CD14-positive monocyte (primary cell): ENCODE results near the gene CNN3. TPM values are rescaled to one million over a fixed set of nuclear protein-coding genes. Genes with fewer than 3 reads are reported as not detected.

ENCODE experiments used
- DNase-seq, 3 donors: peaks; one replicate each; pipeline ENCODE4 v3.0.0-alpha.2; 2011 to 2022
- H2AFZ ChIP-seq: 2 replicates; pipeline ENCODE4 v1.6.0; 2012; ENCODE audit warnings: mild to moderate bottlenecking, low read depth, low read length, inconsistent platforms; ENCODE audit not compliant: insufficient read depth, poor library complexity, severe bottlenecking
- H3K27ac ChIP-seq, 2 donors: 1 replicate in 1 of 2; 2 replicates in 1 of 2; pipeline ENCODE4 v1.5.1; 2012 to 2013; ENCODE audit warnings: low read length in 2 of 2, control low read depth in 1 of 2, inconsistent platforms in 1 of 2, low read depth in 1 of 2, mild to moderate bottlenecking in 1 of 2
- H3K27me3 ChIP-seq, 2 donors: one replicate each; pipeline versions ENCODE4 v1.6.0 to v1.6.1; 2011 to 2013; ENCODE audit warnings: low read length in 2 of 2; ENCODE audit not compliant: control insufficient read depth in 2 of 2, insufficient read depth in 2 of 2
- H3K36me3 ChIP-seq, 2 donors: replicated peaks in 1 of 2; 1 replicate in 1 of 2; 2 replicates in 1 of 2; pipeline versions ENCODE4 v1.5.1 to v1.6.1; 2012 to 2013; ENCODE audit warnings: low read length in 2 of 2, control low read depth in 1 of 2, inconsistent platforms in 1 of 2, mild to moderate bottlenecking in 1 of 2; ENCODE audit not compliant: insufficient read depth in 2 of 2, control insufficient read depth in 1 of 2
- H3K4me1 ChIP-seq, 2 donors: 1 replicate in 1 of 2; 2 replicates in 1 of 2; pipeline versions ENCODE4 v1.5.1 to v1.6.1; 2012 to 2013; ENCODE audit warnings: low read length in 2 of 2, control low read depth in 1 of 2, inconsistent platforms in 1 of 2, mild to moderate bottlenecking in 1 of 2, moderate library complexity in 1 of 2; ENCODE audit not compliant: insufficient read depth in 2 of 2, control insufficient read depth in 1 of 2
- H3K4me2 ChIP-seq: replicated peaks from 2 replicates; pipeline ENCODE3; 2012; ENCODE audit warnings: low read length, moderate library complexity, mild to moderate bottlenecking; ENCODE audit not compliant: poor library complexity, severe bottlenecking; ENCODE audit errors: extremely low read depth
- H3K4me3 ChIP-seq, 3 experiments: fragments of 200-600 bp in 1 of 3; sonication (generic) in 1 of 3; replicated peaks in 1 of 3; 1 replicate in 2 of 3; 2 replicates in 1 of 3; pipeline ENCODE4 v1.5.1; 2011 to 2013; ENCODE audit warnings: low read length in 3 of 3, mild to moderate bottlenecking in 3 of 3, control low read depth in 2 of 3, low read depth in 2 of 3, inconsistent platforms in 1 of 3, moderate library complexity in 1 of 3
- H3K79me2 ChIP-seq: 2 replicates; pipeline ENCODE4 v1.6.0; 2012; ENCODE audit warnings: mild to moderate bottlenecking, control low read depth, inconsistent platforms, low read length, moderate library complexity; ENCODE audit not compliant: insufficient read depth
- H3K9ac ChIP-seq: 2 replicates; pipeline ENCODE4 v1.6.0; 2017; ENCODE audit warnings: low read length, mild to moderate bottlenecking; ENCODE audit not compliant: insufficient read depth, poor library complexity, severe bottlenecking
- H3K9me3 ChIP-seq, 2 donors: replicated peaks in 1 of 2; 1 replicate in 1 of 2; 2 replicates in 1 of 2; pipeline versions ENCODE4 v1.5.1 to v1.6.1; 2012 to 2013; ENCODE audit warnings: low read length in 2 of 2, control low read depth in 1 of 2; ENCODE audit not compliant: control insufficient read depth in 1 of 2, insufficient read depth in 1 of 2
- H4K20me1 ChIP-seq: 2 replicates; pipeline ENCODE4 v1.6.0; 2012; ENCODE audit warnings: mild to moderate bottlenecking, low read length, control low read depth, moderate library complexity; ENCODE audit not compliant: insufficient read depth
- H3K27ac Mint-ChIP-seq, 7 donors: one replicate each; pipeline ENCODE4 v1.8.0; 2020; ENCODE audit warnings: mild to moderate bottlenecking in 7 of 7, mixed read lengths in 7 of 7, moderate library complexity in 6 of 7, inconsistent platforms in 2 of 7
- H3K27me3 Mint-ChIP-seq, 3 donors: one replicate each; pipeline ENCODE4 v1.8.0; 2021 to 2022; ENCODE audit warnings: low read depth in 3 of 3, mild to moderate bottlenecking in 3 of 3, mixed read lengths in 3 of 3, moderate library complexity in 3 of 3, inconsistent platforms in 1 of 3
- H3K36me3 Mint-ChIP-seq, 2 donors: one replicate each; pipeline ENCODE4 v1.8.0; 2020; ENCODE audit warnings: mixed read lengths in 2 of 2, inconsistent platforms in 1 of 2, mild to moderate bottlenecking in 1 of 2
- H3K4me1 Mint-ChIP-seq: one replicate; pipeline ENCODE4 v1.8.0; 2020; ENCODE audit warnings: mild to moderate bottlenecking, mixed read lengths
- H3K4me3 Mint-ChIP-seq, 2 donors: one replicate each; pipeline ENCODE4 v1.8.0; 2020; ENCODE audit warnings: mild to moderate bottlenecking in 2 of 2, mixed read lengths in 2 of 2, moderate library complexity in 1 of 2
- H3K9me3 Mint-ChIP-seq, 7 donors: one replicate each; pipeline ENCODE4 v1.8.0; 2020 to 2022; ENCODE audit warnings: mixed read lengths in 7 of 7, mild to moderate bottlenecking in 6 of 7, moderate library complexity in 6 of 7, inconsistent platforms in 2 of 7
- WGBS: methylation state at CpG from one replicate; pipeline ENCODE4 v1.1.5; 2013; ENCODE audit warnings: missing lambda C conversion rate; ENCODE audit not compliant: insufficient coverage; 5-methylcytosine and 5-hydroxymethylcytosine counted together
- intact Hi-C, 2 donors: fragments of 100-400 bp; cut with micrococcal nuclease; formaldehyde crosslinking; loops; one replicate each; pipeline versions ENCODE4 v1.15.0 to v1.15.1; 2023
- polyA plus RNA-seq, 3 donors: library from polyadenylated mRNA; depleted of rRNA in 1 of 3; unstranded in 2 of 3; stranded (reverse) in 1 of 3; fragments of 300-500 nt in 2 of 3; fragments of >200 nt in 1 of 3; fragmentation: Illumina TruSeq in 2 of 3; gene quantifications; 1 replicate in 2 of 3; 2 replicates in 1 of 3; pipeline ENCODE4 v1.2.3, GENCODE V29; 2012 to 2021
- TF ChIP-seq, protein P1 (sequence below): fragments of 200-600 bp; IDR thresholded peaks from one replicate; pipeline ENCODE4 v1.8.0; 2022; ENCODE audit warnings: antibody characterized with exemption, mild to moderate bottlenecking

The CNN3 gene
- polyA plus RNA-seq, 3 donors, result 0.08 to 0.09 (median 0.08) TPM

GRCh38 chr1:94856868-94857267, 70.0 kb downstream of the CNN3 start:
- no peak overlapping the region for H2AFZ ChIP-seq
- H3K27me3 ChIP-seq, result peaks cover 5 to 11% of the 10 kb centered on the region in 2 donors
- no peak overlapping the region for H3K4me3 Mint-ChIP-seq
- no peak overlapping the region for H3K9ac ChIP-seq
- no peaks in the 10 kb centered on the region for H3K36me3 ChIP-seq
- H3K4me2 ChIP-seq, result no peak overlapping the region
- no peaks in the 10 kb centered on the region for H4K20me1 ChIP-seq
- H3K4me1 Mint-ChIP-seq, result no peaks in the 10 kb centered on the region
- intact Hi-C loops, result loop anchor here in 1 of 2 donors (10.0 kb wide), 1 partner anchor 378 kb away; the partner anchor contains the start of gene RWDD3
- WGBS, result no CpG with 5 or more reads among the region's 3 CpGs
- H3K79me2 ChIP-seq, result no peaks in the 10 kb centered on the region
- H3K9me3 ChIP-seq, result no peaks in the 10 kb centered on the region
- no peak for DNase-seq
- H3K27me3 Mint-ChIP-seq, result peaks cover 8 to 17% (median 14%) of the 10 kb centered on the region in 3 donors
- H3K4me1 ChIP-seq, result peaks cover 5 to 7% of the 10 kb centered on the region in 2 donors
- H3K9me3 Mint-ChIP-seq, result no peaks in the 10 kb centered on the region
- TF ChIP-seq, protein P1, sequence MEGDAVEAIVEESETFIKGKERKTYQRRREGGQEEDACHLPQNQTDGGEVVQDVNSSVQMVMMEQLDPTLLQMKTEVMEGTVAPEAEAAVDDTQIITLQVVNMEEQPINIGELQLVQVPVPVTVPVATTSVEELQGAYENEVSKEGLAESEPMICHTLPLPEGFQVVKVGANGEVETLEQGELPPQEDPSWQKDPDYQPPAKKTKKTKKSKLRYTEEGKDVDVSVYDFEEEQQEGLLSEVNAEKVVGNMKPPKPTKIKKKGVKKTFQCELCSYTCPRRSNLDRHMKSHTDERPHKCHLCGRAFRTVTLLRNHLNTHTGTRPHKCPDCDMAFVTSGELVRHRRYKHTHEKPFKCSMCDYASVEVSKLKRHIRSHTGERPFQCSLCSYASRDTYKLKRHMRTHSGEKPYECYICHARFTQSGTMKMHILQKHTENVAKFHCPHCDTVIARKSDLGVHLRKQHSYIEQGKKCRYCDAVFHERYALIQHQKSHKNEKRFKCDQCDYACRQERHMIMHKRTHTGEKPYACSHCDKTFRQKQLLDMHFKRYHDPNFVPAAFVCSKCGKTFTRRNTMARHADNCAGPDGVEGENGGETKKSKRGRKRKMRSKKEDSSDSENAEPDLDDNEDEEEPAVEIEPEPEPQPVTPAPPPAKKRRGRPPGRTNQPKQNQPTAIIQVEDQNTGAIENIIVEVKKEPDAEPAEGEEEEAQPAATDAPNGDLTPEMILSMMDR, result no peak
- no peak overlapping the region for H3K4me3 ChIP-seq
- no peak overlapping the region for H3K27ac ChIP-seq
- no peak overlapping the region for H3K27ac Mint-ChIP-seq
- no peaks in the 10 kb centered on the region for H3K36me3 Mint-ChIP-seq

- peaks cover 8 to 17% (median 14%) of the 10 kb centered on the region in 3 donors for H3K27me3 Mint-ChIP-seq
- no peak overlapping the region for H3K27ac ChIP-seq
- no peak for DNase-seq
- H2AFZ ChIP-seq, result no peak overlapping the region
- H3K4me3 ChIP-seq, result no peak overlapping the region
- no peaks in the 10 kb centered on the region for H3K36me3 Mint-ChIP-seq
- no peak overlapping the region for H3K9ac ChIP-seq
- H3K4me1 Mint-ChIP-seq, result no peaks in the 10 kb centered on the region
- TF ChIP-seq, protein P1, result no peak
- H3K9me3 Mint-ChIP-seq, result no peaks in the 10 kb centered on the region
- peaks cover 5 to 7% of the 10 kb centered on the region in 2 donors for H3K4me1 ChIP-seq
- no peaks in the 10 kb centered on the region for H3K79me2 ChIP-seq
- H4K20me1 ChIP-seq, result no peaks in the 10 kb centered on the region
- no peak overlapping the region for H3K4me2 ChIP-seq
- intact Hi-C loops, result loop anchor here in 1 of 2 donors (10.0 kb wide), 1 partner anchor 379 kb away; the partner anchor contains the start of gene RWDD3
- H3K4me3 Mint-ChIP-seq, result no peak overlapping the region
- H3K9me3 ChIP-seq, result no peaks in the 10 kb centered on the region
- no peak overlapping the region for H3K27ac Mint-ChIP-seq
- H3K36me3 ChIP-seq, result no peaks in the 10 kb centered on the region
- H3K27me3 ChIP-seq, result peaks cover 5 to 11% of the 10 kb centered on the region in 2 donors
- no CpG with 5 or more reads among the region's 5 CpGs for WGBS
Observed at GRCh38 chr1:94856004-94856403, 70.9 kb downstream of the CNN3 start.
